Lung (tissue), 12 donors: Measurements from ENCODE around the gene GPR108. TPM values are rescaled to one million over a fixed set of nuclear protein-coding genes. Genes with fewer than 3 reads are reported as not detected.

Source experiments
- ATAC-seq: fragments of 200-7000 bp; cut with Tn5 transposase; one replicate; pipeline ENCODE4 v1.9.1; 2020; ENCODE audit warnings: moderate number of reproducible peaks; ENCODE audit not compliant: insufficient read depth, low FRiP score
- DNase-seq, 3 donors: peaks; one replicate each; pipeline ENCODE4 v3.0.0-alpha.2; 2013 to 2017
- H3K27ac ChIP-seq, 2 donors: one replicate each; pipeline ENCODE4 v1.5.1; 2013; ENCODE audit warnings: mild to moderate bottlenecking in 2 of 2, moderate library complexity in 2 of 2, control low read depth in 1 of 2, inconsistent platforms in 1 of 2, low read depth in 1 of 2, low read length in 1 of 2
- H3K27me3 ChIP-seq, 3 donors: one replicate each; pipeline ENCODE4 v1.5.1; 2013; ENCODE audit warnings: low read length in 2 of 3; ENCODE audit not compliant: control insufficient read depth in 3 of 3, insufficient read depth in 3 of 3
- H3K36me3 ChIP-seq, 4 donors: one replicate each; pipeline ENCODE4 v1.5.1; 2013; ENCODE audit warnings: low read length in 4 of 4, mild to moderate bottlenecking in 1 of 4, moderate library complexity in 1 of 4; ENCODE audit not compliant: control insufficient read depth in 4 of 4, insufficient read depth in 4 of 4
- H3K4me1 ChIP-seq, 5 donors: one replicate each; pipeline ENCODE4 v1.5.1; 2013; ENCODE audit warnings: low read length in 5 of 5, mild to moderate bottlenecking in 2 of 5, moderate library complexity in 1 of 5; ENCODE audit not compliant: control insufficient read depth in 5 of 5, insufficient read depth in 5 of 5
- H3K4me3 ChIP-seq: one replicate; pipeline ENCODE4 v1.5.1; 2013; ENCODE audit warnings: mild to moderate bottlenecking, control low read depth, moderate library complexity
- H3K9ac ChIP-seq, 2 donors: one replicate each; pipeline ENCODE4 v1.5.1; 2013; ENCODE audit warnings: low read length in 2 of 2, control low read depth in 1 of 2; ENCODE audit not compliant: insufficient read depth in 1 of 2
- H3K9me3 ChIP-seq, 4 donors: one replicate each; pipeline ENCODE4 v1.5.1; 2013; ENCODE audit warnings: low read length in 3 of 4, mild to moderate bottlenecking in 1 of 4, moderate library complexity in 1 of 4; ENCODE audit not compliant: control insufficient read depth in 4 of 4, insufficient read depth in 3 of 4
- WGBS, 2 donors: extraction: QIAGEN DNeasy Blood & Tissue Kit; methylation state at CpG; one replicate each; pipeline ENCODE4 v1.1.7; 2013; 5-methylcytosine and 5-hydroxymethylcytosine counted together
- polyA plus RNA-seq, 2 donors: library from polyadenylated mRNA; stranded (reverse); fragments of 200-250 nt; gene quantifications; one replicate each; pipeline ENCODE4 v1.2.1, GENCODE V29; 2013
- total RNA-seq, 2 donors: library from RNA; depleted of rRNA in 1 of 2; stranded (reverse); fragments of >200 nt in 1 of 2; gene quantifications; one replicate each; pipeline ENCODE4 v1.2.1, GENCODE V29; 2014 to 2021
- TF ChIP-seq, protein P1 (sequence below): IDR thresholded peaks from 2 replicates; pipeline ENCODE4 v1.5.1; 2012; ENCODE audit warnings: mild to moderate bottlenecking; ENCODE audit errors: control extremely low read depth, extremely low read depth
- donor health status: control.
- donor health status: control.
- donor health status: Bipolar disorder and iron deficiency.
- donor health status: healthy.
- donor health status: DM: yes; HTN: yes; CAD: no.

GPR108 gene
- total and polyA plus RNA-seq, 4 donors = 33.5 to 98.0 (median 93.5) TPM

DNA sequence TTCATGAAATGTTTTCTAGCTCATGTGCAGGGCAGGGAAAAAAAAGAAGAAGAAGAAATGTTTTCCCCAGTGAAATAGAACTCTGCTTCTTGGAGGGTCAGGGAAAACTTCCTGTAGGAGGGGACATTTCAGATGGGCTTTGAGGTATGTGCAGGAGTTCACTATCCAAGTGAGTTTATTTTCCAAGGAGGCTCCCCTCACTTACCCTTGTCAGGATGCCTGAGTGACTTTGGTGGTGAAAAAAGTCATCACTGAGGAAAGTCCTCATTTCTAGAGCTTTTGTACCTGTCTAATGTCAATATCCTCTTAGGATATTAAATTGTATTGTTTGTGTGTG lies 16.3 kb downstream of the GPR108 start:
- Histone ChIP-seq H3K27me3 (no peaks in the 10 kb centered on the region), H3K9me3 (peaks cover 0 to 2% (median 0%) of the 10 kb centered on the region in 4 donors), H3K36me3 (peaks cover 0 to 6% (median 0%) of the 10 kb centered on the region in 4 donors), H3K27ac (peak overlapping the region in 1 of 2 donors; percentile 15), H3K9ac (no peak overlapping the region), H3K4me3 (no peak overlapping the region), H3K4me1 (peaks cover 0 to 11% (median 6%) of the 10 kb centered on the region in 5 donors)
- TF ChIP-seq, protein P1, sequence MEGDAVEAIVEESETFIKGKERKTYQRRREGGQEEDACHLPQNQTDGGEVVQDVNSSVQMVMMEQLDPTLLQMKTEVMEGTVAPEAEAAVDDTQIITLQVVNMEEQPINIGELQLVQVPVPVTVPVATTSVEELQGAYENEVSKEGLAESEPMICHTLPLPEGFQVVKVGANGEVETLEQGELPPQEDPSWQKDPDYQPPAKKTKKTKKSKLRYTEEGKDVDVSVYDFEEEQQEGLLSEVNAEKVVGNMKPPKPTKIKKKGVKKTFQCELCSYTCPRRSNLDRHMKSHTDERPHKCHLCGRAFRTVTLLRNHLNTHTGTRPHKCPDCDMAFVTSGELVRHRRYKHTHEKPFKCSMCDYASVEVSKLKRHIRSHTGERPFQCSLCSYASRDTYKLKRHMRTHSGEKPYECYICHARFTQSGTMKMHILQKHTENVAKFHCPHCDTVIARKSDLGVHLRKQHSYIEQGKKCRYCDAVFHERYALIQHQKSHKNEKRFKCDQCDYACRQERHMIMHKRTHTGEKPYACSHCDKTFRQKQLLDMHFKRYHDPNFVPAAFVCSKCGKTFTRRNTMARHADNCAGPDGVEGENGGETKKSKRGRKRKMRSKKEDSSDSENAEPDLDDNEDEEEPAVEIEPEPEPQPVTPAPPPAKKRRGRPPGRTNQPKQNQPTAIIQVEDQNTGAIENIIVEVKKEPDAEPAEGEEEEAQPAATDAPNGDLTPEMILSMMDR = no peak
- ATAC-seq (no peak), DNase-seq (no peak)

DNA sequence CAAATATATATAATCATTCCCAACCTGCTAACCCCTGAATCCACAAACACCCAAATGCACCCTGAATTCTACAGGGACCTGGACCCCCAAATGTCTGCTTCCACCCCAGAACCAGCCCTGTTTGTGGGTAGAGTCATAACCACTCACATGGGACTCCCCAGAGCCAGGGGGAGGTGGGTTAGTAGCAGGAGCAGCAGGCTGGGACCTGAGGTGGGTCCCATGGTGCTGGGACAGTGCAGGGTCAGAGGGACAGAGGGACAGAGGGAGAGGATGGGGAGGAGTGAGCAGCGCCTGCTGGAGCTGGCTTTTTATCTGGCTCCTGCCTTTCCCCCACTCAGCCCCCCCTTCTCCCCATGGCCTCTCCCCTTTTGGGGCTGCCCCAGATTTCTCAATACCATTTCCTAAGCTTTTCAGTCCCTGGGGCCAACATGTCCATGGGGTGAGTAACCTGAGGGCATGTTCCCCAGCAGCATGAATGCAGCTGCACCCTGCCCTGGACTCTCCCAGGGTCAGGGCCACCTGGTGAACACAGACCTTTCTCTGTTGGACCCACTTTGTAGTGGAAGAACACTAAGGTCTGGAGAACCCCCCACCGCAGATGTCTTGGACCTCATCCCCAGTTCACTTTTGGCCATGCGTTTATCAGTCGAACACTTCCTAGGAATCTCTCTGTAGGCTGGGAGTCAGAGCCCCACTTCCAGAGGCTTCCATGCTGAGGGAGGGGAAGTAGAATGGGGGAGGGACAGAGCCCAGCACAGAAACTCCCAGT lies 16.8 kb downstream of the GPR108 start, which contains the start of gene C3:
C3 (minus strand) TSS at position 282 of the 769 bp plus-strand sequence; CDS start at position 221, 61 bp downstream.
- no peak within 1 kb of the TSS for H3K9ac ChIP-seq
- H3K36me3 ChIP-seq = peaks cover 0 to 6% (median 0%) of the 10 kb centered on the region in 4 donors
- H3K27ac ChIP-seq = peak within 1 kb of the TSS; percentile 10 to 71
- peaks cover 0 to 2% (median 0%) of the 10 kb centered on the region in 4 donors for H3K9me3 ChIP-seq
- ATAC-seq = peak; percentile 56
- 52 to 65% methylated on average over 4 of the region's 4 CpGs for WGBS, 2 donors
- DNase-seq = peak in 1 of 3 donors; percentile 50
- peak within 1 kb of the TSS; percentile 29 for H3K4me3 ChIP-seq
- no peaks in the 10 kb centered on the region for H3K27me3 ChIP-seq
- TF ChIP-seq, protein P1 = no peak
- peaks cover 0 to 11% (median 6%) of the 10 kb centered on the region in 5 donors for H3K4me1 ChIP-seq

DNA sequence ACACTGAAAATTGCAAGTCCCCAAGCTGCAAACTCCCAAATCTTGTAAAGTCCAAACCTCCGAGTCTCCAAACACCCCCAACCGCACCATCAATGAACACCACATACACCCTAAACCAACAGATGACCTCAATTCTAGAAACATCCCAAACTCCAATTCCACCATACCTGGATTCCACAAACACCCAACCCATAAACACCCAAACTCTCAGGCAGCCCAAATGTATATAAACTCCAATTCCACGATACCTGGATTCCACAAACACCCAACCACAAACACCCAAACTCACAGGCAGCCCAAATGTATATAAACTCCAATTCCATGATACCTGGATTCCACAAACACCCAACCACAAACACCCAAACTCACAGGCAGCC lies 17.4 kb downstream of the GPR108 start:
- DNase-seq (no peak), ATAC-seq (no peak)
- WGBS, 2 donors = 72 to 79% methylated on average over 3 of the region's 3 CpGs
- Histone ChIP-seq H3K4me1 (peaks cover 0 to 11% (median 6%) of the 10 kb centered on the region in 5 donors), H3K27me3 (no peaks in the 10 kb centered on the region), H3K9me3 (peaks cover 0 to 2% (median 0%) of the 10 kb centered on the region in 4 donors), H3K27ac (peak overlapping the region in 1 of 2 donors; percentile 44), H3K4me3 (peak overlapping the region; percentile 29), H3K9ac (no peak overlapping the region), H3K36me3 (peaks cover 0 to 6% (median 0%) of the 10 kb centered on the region in 4 donors)
- TF ChIP-seq, protein P1 = no peak

DNA sequence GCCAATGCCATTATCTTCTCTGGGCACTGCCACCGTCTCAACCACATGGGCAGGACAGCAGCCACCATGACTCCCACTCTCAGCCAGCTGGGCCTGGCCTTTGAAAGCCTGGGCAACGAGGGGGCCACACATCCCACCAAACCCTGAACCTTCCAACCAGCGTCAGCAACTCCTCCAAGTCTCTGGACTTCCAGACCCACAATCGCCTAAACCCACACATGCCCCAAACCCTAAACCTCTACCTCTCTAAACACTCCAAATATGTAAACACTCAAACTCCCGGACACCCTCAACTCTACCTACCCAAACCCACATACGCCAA lies 17.9 kb downstream of the GPR108 start:
- DNase-seq = no peak
- WGBS, 2 donors = 61 to 74% methylated on average over 6 of the region's 6 CpGs
- H3K4me3 ChIP-seq = peak overlapping the region; percentile 29
- no peak for ATAC-seq
- H3K9ac ChIP-seq = no peak overlapping the region
- no peaks in the 10 kb centered on the region for H3K27me3 ChIP-seq
- TF ChIP-seq, protein P1 = no peak
- H3K36me3 ChIP-seq = peaks cover 0 to 6% (median 0%) of the 10 kb centered on the region in 4 donors
- H3K27ac ChIP-seq = peak overlapping the region in 1 of 2 donors; percentile 71
- H3K9me3 ChIP-seq = peaks cover 0 to 2% (median 0%) of the 10 kb centered on the region in 4 donors
- H3K4me1 ChIP-seq = peaks cover 0 to 11% (median 6%) of the 10 kb centered on the region in 5 donors
